GM12891 (cell line): ENCODE results near the gene CENPQ.

ENCODE experiments used
- DNase-seq: peaks from one replicate; pipeline ENCODE4 v3.0.0; 2011; ENCODE audit warnings: low spot score; ENCODE audit not compliant: insufficient read length
- FAIRE-seq: peaks from 2 replicates; lab custom pipeline; 2011; peaks lifted over from hg19 to GRCh38; lab: Jason Lieb, UNC
- PAX5 ChIP-seq: IDR thresholded peaks from 2 replicates; pipeline ENCODE4 v1.6.1; 2011; ENCODE audit warnings: low read length, moderate library complexity, mild to moderate bottlenecking; ENCODE audit not compliant: insufficient read depth, severe bottlenecking
- POLR2A ChIP-seq: IDR thresholded peaks from 2 replicates; pipeline ENCODE4 v1.6.1; 2011; ENCODE audit warnings: low read depth, low read length, control low read depth
- POLR2AphosphoS5 ChIP-seq: IDR thresholded peaks from 2 replicates; pipeline ENCODE4 v1.6.1; 2011; ENCODE audit warnings: low read depth, low read length, control low read depth
- POU2F2 ChIP-seq: IDR thresholded peaks from 2 replicates; pipeline ENCODE4 v1.6.1; 2011; ENCODE audit warnings: low read depth, mild to moderate bottlenecking, control low read depth, low read length, moderate library complexity
- SPI1 ChIP-seq: IDR thresholded peaks from 2 replicates; pipeline ENCODE4 v1.6.1; 2011; ENCODE audit warnings: low read depth, low read length, control low read depth
- TAF1 ChIP-seq: IDR thresholded peaks from 2 replicates; pipeline ENCODE4 v1.6.1; 2011; ENCODE audit warnings: low read depth, low read length, control low read depth

The CENPQ gene

DNA sequence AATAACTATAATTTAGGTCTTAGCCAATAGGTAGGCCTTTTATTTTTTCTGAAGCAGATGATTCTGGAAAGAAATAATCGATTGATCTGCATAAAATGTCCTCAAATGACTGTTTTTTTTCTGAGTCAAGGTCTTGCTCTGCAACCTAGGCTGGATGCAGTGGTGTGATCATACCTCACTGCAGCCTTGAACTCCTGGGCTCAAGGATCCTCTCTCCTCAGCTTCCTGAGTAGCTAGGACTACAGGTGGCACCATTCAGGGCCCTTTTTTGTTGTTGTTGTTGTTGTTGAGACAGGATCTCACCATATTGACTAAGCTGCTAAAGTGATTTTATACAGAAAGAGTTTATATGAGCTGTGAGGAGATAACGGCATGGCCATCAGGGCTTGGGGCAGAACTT, 54.7 kb downstream of the CENPQ start:
- TF ChIP-seq POU2F2 (no peak), POLR2AphosphoS5 (no peak), PAX5 (no peak), POLR2A (no peak), TAF1 (no peak), SPI1 (no peak)
- DNase-seq (no peak), FAIRE-seq (no peak)

DNA sequence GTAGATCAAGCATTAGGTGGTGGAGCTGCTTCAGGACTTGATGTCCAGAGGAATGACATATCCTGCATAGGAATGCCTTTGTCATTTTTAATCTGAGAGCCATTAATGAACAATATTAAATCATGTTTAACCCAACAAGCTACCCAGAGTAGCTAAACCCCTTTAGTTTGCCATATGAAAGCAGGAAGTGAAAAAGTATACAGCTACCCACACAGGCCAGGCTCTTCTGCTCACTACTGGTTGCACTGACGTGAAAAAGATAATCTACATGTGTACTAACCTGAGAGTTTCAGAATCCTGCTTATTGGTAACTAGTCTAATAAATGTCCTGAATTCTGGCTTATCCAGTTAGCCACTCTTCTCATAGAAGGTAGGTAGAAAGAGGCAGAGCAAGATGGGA, 56.5 kb downstream of the CENPQ start:
- TF ChIP-seq POLR2A (no peak), POU2F2 (no peak), SPI1 (peak; percentile 76)
- DNase-seq (no peak), FAIRE-seq (peak; percentile 54)

DNA sequence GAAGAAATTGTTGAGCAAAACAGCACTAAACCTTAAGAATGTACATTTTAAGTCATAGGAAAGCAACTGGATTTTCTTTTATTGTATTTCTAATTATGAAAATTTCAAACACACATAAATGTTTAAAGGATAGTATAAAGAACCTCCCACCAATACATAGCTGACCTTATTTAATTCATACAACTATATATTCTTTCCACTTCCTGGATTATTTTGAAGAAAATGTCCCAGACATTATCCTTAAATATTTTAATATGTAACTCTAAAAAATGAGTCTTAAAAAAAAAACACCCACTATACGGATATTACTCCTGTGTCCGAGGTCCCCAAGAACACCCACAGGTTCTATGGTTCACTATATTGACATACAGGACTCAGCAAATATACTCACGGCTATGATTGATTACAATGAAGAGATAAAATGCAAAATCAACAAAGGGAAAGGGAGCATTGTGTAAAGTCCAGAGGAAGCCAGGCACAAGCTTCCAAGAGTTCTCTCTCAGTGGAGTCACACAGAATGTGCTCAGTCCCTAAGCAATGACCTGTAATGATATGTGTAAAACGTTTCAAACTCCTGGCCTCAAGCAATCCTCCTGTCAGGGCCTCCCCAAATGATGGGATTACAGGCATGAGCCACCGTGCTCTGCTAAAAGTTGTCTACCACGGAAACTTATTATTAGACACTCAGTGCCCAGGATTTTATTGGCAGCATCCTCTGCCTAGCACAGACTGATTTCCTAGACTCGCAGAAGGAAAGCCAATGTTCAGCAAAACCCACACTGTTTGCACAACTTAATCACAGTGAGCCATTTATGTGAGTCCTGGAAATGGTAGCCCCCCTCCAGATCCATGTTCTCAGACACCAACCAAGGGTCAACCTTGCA, 59.8 kb downstream of the CENPQ start:
- no peak for FAIRE-seq
- TF ChIP-seq PAX5 (no peak), POU2F2 (no peak), TAF1 (no peak), POLR2AphosphoS5 (no peak), SPI1 (no peak)

DNA sequence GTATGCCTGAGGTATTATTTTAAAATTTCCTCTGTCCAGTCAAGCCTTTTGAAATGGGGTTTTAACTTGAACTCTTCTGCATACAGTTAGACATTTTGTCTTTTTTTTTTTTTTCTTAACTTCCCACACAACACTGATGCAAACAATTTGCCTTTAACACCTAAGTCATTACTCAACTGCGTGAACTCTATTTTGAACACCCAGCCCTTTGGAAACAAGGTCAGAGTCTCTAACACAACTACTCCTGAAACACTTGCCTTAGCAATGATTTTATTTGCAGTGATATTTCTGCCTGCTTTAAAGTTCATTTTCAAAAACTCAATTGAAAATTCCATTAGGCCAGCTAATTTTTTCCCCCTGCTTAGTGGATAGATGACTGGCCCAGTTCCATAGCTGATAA, 60.7 kb downstream of the CENPQ start:
- DNase-seq (no peak), FAIRE-seq (no peak)
- TF ChIP-seq TAF1 (no peak), SPI1 (no peak), POU2F2 (no peak), POLR2A (no peak), POLR2AphosphoS5 (no peak), PAX5 (no peak)

More for the DNA sequence above, 59.8 kb downstream of the CENPQ start:
- DNase-seq = no peak

DNA sequence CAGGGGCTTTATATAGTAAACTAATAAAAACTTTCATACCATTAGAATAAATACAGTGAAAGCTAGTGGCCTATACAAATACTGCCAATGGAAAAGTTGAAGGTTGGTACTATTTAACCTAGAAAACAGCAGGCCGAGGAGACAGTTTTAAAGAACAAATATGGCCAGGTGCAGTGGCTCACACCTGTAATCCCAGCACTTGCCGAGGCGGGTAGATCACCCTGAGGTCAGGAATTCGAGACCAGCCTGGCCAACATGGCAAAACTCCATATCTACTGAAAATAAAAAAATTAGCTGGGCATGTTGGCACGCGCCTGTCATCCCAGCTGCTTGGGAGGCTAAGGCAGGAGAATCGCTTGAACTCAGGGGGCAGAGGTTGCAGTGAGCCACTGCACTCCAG, 61.4 kb downstream of the CENPQ start:
- DNase-seq = no peak
- TF ChIP-seq TAF1 (no peak), POLR2A (no peak), POLR2AphosphoS5 (no peak), POU2F2 (no peak), PAX5 (no peak), SPI1 (no peak)
- no peak for FAIRE-seq

DNA sequence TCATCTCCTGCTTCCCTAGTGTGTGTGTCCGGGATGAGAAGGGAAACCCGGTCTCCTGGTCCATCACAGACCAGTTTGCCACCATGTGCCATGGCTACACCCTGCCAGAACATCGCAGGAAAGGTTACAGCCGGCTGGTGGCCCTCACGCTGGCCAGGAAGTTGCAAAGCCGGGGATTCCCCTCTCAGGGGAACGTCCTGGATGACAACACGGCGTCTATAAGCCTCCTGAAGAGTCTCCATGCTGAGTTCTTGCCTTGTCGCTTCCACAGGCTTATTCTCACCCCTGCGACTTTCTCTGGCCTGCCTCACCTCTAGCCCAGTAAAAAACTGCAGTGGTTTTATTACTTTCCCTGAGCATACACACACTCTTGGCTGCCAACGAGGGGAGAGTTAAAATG, 63.4 kb downstream of the CENPQ start:
- DNase-seq (no peak), FAIRE-seq (no peak)
- TF ChIP-seq POLR2A (no peak), POLR2AphosphoS5 (no peak), POU2F2 (no peak), PAX5 (no peak), SPI1 (no peak), TAF1 (no peak)

DNA sequence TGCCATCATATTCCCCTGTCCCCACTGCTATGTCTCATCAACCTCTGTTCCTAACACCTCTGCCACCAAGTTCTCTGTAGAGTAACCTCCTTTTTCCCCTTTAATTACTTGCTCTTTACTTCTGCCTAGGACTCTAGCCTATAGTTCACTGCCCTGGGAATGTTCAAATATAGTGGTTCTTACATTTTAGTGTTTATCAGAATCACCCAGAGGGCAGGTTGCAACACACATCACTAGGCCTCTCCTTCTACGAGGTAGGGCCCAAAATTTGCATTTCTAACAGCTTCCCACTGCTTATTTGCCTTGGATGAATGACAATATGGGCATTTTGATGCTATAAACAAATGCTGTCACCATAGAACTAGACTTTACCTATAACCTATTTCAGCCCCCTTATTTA, 64.2 kb downstream of the CENPQ start:
- no peak for FAIRE-seq
- DNase-seq = no peak
- TF ChIP-seq POLR2A (no peak), POU2F2 (no peak), PAX5 (no peak), POLR2AphosphoS5 (no peak)

DNA sequence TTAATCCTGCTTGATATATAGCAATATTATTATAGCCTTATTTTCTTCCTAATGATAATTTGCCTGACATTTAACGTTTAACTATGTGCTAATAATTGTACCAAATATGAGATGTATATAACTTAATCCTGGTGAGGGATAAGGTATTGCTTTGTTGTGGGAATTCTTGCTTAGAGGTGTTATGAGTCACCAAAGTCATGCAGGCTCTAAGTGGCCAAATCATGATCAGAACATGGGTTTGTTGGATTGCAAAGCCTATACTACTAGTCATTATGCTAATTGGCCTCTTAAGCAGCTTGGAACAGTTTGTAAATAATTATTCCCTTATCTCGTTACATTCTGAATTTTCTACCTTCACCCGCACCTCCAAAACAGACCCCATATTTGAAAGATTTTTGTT, 65.4 kb downstream of the CENPQ start:
- DNase-seq (no peak), FAIRE-seq (no peak)
- no peak for TF ChIP-seq POU2F2
- TF ChIP-seq TAF1 = no peak
- no peak for TF ChIP-seq SPI1
- TF ChIP-seq POLR2AphosphoS5 = no peak
- no peak for TF ChIP-seq POLR2A
- no peak for TF ChIP-seq PAX5

DNA sequence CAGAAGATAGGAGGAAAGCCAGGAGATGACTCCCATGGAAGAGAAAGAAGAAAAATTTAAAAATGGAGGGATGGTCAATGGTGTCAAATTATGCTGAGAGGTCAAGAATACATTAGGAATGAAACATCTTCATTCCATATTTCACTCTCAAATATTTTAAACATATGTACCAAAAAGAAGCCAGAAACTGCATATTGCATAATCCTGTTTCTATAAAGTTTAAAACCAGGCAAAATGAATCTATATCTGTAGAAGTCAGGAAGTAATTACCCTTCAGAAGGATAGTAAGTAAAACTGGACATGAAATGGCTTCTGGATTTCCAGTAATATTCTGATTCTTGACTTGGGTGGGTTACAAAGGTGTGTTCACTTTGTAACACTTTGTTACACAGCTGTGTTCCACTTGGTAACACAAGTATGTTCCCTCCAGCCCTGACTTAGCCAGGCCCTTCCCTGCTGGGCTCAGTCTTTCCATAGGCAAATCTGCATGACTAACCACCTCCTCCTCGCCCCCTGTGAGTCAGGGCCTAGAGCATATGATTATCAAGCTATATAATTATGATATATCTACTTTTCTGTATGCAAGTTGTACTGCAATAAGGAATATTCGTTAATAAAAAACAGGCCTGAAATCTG, 67.1 kb downstream of the CENPQ start:
- TF ChIP-seq POLR2AphosphoS5 = no peak
- no peak for TF ChIP-seq POU2F2
- no peak for TF ChIP-seq TAF1
- TF ChIP-seq POLR2A = no peak
- TF ChIP-seq PAX5 = no peak
- no peak for TF ChIP-seq SPI1
- no peak for FAIRE-seq
- DNase-seq = no peak
